ENCODE results near the gene AK9.

DNA sequence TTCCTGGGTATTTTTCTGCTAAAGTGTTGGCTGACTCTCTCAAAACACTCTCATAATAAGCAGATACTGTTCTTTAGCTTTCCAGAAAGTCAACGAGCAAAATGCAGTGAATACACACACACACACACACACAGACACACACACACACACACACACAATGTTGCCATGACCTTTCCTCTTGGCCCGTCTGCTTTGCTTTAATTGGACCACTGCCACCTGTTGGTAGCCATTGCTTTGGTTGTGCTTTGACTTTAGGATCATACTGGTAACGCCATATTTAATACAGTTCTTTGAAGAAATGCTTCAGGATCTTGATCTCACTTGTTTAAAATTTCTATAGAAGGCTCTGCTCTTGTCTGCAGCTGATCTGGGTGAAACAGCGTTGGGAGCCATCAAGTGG lies 4.5 kb upstream of the AK9 start:
- TF ChIP-seq, protein P1, sequence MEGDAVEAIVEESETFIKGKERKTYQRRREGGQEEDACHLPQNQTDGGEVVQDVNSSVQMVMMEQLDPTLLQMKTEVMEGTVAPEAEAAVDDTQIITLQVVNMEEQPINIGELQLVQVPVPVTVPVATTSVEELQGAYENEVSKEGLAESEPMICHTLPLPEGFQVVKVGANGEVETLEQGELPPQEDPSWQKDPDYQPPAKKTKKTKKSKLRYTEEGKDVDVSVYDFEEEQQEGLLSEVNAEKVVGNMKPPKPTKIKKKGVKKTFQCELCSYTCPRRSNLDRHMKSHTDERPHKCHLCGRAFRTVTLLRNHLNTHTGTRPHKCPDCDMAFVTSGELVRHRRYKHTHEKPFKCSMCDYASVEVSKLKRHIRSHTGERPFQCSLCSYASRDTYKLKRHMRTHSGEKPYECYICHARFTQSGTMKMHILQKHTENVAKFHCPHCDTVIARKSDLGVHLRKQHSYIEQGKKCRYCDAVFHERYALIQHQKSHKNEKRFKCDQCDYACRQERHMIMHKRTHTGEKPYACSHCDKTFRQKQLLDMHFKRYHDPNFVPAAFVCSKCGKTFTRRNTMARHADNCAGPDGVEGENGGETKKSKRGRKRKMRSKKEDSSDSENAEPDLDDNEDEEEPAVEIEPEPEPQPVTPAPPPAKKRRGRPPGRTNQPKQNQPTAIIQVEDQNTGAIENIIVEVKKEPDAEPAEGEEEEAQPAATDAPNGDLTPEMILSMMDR (IDR thresholded peaks at IDR 0.05): no peak
- TF ChIP-seq EP300 (IDR thresholded peaks at IDR 0.05) (no peak), POLR2A (IDR thresholded peaks at IDR 0.05) (no peak), POLR2AphosphoS5 (IDR thresholded peaks at IDR 0.05) (no peak)
